GM19193 (cell line): ENCODE measurements around the gene ERRFI1.

Experiments used
- POLR2A ChIP-seq: IDR thresholded peaks from 4 replicates; pipeline ENCODE4 v1.6.1; 2011; ENCODE audit not compliant: insufficient read depth, insufficient read length; ENCODE audit errors: extremely low read depth

The ERRFI1 gene

GRCh38 chr1:8014381-8014988 is 11.6 kb downstream of the ERRFI1 start:
- no peak for TF ChIP-seq POLR2A

DNA sequence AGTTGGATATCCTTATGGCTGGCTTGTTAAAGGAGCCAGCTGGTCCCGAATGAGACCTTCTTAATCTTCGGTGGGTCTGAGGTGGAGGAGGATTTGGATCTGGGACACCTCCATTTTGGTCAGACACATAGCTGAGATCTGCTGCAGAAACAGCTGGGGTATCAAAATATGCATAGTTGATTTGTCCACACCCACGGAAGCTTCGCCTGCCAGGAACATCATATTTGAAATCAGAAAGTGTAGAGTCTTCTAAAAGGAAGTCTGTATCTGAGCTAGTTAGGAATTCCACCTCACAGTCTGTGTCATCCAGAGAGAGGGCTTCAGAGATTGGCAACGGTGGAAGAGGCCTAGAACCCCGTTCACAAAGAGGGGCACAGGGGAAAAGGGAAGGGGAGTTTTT is 12.3 kb downstream of the ERRFI1 start:
- no peak for TF ChIP-seq POLR2A

- TF ChIP-seq POLR2A = no peak
These were observed 12.7 kb downstream of the ERRFI1 start for GRCh38 chr1:8013399-8013798.

GRCh38 chr1:8012955-8013354 is 13.2 kb downstream of the ERRFI1 start:
- no peak for TF ChIP-seq POLR2A

DNA sequence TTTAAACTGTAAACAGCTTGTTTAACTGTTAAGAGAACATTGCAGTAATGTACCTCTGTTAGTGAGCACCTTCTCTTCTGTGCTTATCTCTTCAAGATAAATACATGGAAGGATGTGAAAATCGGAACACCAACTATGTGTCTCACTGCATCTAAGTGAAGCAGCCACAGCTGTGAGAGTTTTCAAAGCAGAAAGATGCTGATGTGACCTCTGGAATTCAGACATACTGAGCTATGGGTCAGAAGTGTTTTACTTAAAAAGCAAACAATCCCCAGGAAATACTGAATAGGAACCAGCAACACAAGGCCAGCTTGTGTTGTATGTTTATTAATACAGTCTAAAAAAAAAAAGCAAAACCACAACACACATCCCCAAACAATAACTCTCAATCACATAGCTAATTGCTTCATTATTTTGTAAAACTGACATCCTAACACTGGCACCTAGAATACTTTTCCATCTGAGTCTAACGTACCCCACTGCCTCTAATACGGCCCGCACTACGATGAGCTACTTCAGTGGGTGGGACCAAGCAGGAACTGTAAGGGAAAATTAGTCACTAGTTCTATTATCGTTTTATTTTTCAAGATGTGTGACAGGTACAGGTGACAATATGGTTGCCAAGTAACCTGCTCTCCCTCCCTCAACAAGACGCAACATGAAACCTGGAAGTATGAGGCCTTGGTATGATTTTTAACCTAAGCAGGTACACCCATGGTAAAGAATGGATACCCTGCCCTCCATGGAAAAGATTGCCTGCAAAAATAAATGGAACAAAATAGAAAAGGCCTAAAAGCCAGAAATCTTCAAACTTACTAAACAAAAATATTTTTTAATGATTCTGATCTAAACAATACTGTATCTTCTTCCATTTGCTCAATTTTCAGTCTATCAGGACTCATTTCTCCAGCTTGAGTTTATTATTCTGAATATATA is 13.9 kb downstream of the ERRFI1 start:
- no peak for TF ChIP-seq POLR2A

- TF ChIP-seq POLR2A = no peak
These were observed 15.1 kb downstream of the ERRFI1 start for GRCh38 chr1:8011016-8011415.

DNA sequence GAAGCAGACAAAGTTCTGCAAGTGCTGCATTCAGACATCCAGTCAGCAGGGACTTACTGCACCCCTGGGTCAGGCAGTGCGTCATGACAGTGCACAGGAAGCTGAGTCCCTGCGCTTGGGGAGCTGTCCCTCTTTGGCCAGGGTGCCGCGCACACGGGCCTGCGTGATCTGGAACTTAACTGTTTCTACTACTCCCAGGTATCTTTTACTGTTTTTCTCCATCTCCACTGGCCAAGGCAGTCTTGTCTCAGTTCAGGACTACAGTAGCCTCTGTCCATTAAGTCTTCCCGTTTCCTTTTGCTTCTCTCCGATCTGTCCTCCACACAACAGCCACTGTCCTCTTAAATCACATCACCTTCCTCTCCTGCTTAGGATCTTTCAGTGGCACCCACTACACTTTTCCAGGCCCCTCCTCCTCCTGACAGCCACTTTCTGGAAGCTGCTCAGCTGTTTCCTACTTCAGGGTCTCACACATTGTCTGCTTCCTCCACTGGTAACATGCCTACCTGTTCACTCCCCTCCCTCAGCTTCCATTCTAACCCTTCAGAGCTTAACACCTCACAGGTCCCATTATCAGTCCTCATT is 15.9 kb downstream of the ERRFI1 start:
- no peak for TF ChIP-seq POLR2A

DNA sequence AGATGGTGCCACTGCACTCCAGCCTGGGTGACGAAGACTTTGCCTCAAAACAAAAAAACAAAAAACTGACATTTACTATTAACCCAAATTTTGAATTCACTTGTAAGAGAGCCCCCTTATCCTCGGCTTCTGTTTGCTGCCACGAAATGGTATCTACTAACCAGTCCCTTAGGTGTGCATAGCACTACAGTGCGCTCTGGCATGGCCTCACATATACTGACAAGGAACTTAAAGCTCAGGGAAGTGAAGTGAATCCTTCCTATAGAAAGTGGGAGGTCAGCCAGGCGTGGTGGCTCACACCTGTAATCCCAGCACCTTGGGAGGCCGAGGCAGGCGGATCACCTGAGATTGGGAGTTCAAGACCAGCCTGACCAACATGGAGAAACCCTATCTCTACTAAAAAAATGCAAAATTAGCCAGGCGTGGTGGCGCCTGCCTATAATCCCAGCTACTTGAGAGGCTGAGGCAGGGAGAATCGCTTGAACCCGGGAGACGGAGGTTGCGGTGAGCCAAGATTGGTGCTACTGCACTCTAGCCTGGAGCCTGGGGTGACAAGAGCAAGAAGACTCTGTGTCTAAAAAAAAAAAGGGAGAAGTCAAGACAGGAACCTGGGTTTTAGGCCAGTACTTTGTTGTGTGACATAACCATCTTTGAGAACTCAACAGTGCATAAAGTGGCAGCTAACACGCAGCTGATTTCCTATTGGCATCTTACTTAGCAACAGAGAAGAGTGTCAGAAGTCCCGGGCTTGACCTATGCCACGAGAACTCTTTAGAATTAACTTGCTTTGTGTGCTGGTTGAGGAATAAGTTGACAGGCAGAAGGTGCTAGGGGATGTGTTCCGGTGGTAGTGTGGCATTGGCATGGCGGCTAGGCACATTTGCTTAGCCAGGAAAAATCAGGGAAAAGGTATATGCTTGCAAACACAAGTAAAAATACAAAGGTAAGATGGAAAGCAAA is 16.8 kb downstream of the ERRFI1 start:
- TF ChIP-seq POLR2A = no peak

- TF ChIP-seq POLR2A = no peak
These were observed 19.8 kb downstream of the ERRFI1 start for GRCh38 chr1:8006037-8006963.

DNA sequence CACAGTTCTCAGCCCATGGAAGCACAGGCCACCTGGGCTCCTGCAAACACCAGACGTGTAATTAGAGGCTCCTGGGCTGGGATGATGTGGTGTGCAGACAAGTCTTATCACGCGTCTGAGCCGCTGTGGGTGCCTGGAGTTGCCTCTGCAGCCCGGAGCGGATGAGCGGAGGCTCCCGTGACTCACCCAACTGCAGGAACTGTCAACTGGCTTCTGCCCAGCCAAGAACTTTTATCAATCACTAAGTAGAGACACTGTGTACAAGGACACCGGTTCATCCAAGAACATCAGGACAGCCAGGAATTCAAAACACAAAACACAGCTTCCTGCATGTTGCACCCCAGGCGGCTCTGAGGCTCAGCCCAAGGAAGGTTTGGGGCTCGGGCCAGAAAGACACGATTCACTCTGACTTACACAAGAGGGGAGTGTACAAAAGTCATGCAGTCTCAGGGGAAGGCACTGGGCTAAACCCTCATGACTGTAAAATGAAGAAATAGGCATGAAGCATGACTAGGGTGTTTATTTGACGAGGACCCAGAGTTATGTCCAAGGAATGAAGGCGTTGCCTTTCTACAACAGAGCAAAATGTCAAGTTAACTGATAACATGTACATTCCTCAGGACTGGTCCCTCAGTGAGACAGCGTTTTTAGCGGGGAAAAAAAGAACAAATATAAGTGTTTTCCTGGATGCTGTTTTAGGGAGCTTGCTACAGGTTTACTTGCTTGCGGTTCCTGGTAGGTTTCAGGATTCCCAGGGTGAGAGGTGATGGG is 21.1 kb downstream of the ERRFI1 start:
- TF ChIP-seq POLR2A = no peak

GRCh38 chr1:8004113-8004802 is 21.9 kb downstream of the ERRFI1 start:
- TF ChIP-seq POLR2A = no peak

DNA sequence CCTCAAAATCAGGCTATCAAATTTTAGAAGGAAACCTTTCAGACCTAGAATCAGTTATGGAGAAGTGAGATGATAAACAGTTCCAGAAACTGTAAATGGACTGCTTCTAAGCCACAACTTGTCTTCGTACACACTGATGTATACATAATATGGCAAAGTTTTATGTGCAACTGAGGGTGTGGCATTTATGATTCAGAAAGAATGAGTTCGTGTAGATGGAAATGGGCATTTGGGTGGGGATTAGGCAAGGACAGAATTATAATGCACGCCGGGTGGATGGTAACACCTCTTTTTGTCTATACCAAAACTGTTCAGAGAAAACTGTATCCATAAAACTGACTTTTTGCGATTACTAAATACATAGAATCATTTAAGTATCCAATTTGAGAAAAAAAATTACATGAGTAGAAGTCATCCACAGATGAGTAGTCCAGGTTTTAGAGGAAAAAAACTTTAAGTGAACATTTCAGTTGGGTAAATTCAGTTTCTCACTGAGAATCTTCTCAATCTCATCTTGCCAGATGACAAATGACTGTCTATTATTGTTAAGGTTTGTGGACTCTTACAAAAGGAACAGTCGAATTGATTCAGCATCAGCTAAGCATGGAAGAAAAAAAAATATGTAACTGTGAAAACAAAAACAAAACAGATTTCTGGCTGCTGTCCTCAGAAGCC is 22.5 kb downstream of the ERRFI1 start:
- TF ChIP-seq POLR2A = no peak
